HG02642 (cell line): ENCODE results near the gene PSMD13.

ENCODE experiments used
- ATAC-seq: cut with Tn5 transposase; IDR thresholded peaks from one replicate; pipeline ENCODE4 v1.9.1; 2021; ENCODE audit warnings: mild to moderate bottlenecking; ENCODE audit not compliant: unreplicated experiment, poor library complexity

Gene PSMD13

DNA sequence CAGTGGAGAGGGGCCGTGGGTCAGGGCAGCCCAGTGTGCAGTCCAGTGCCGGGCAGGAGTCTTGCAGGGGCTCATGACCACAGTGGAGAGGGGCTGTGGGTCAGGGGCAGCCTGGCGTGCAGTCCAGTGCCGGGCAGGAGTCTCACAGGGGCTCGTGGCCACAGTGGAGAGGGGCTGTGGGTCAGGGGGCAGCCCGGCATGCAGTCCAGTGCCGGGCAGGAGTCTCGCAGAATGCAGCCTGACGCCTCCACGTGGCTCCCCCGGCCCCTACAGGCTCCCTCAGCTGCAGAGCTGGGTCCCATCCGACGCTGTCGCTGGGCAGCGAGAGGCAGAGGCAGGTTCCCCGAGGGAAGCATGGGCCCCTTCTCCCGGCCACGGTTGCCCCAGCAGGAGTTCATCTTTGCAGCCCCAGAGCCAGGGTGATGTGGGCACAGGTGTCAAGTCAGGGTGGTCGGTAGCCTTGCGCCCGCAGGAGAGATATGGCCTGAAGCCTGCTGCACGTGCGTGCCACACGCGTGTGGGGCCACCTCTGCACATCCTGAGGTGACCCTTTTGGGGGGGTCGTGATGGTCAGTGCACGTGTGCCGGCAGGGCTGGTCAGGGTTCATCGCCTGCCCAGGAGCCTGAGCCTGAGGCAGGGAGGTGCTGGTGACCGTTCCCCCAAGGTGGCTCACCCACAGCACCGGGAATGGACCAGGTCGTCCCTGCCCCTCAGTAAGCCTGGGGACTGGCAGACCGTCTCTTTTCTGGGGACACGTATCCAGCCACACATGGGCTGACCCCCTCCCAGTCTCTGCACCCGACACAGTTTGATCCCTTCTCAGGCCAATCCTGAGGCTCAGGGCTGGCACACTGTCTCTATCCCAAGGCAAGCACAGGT lies 59.6 kb downstream of the PSMD13 start:
- ATAC-seq, result no peak

DNA sequence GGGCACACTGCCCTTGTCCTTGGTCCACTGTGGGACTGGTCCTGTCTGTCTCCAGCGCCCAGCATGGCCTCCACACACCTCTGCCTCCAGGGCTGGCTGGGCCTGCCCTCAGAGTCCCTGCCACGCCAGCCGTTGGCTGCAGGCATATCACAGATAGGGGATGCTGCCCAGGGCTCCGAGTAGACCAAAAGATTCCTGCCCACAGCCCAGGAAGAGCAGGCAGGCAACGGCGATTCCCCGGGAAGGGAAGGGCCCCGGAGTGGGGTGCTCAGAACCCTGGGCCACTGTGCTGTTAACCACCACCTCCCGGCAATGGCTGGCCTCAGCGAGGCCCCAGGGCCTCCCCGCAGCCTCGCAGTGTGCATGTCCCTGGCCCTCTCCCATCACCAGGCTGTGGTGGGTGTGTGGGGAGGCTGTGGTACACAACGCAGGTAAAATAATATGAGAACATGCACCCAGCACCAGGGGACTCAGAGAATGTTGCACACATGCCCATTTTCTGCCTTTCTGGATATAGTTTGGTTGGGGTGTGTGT lies 60.3 kb downstream of the PSMD13 start:
- ATAC-seq, result no peak

DNA sequence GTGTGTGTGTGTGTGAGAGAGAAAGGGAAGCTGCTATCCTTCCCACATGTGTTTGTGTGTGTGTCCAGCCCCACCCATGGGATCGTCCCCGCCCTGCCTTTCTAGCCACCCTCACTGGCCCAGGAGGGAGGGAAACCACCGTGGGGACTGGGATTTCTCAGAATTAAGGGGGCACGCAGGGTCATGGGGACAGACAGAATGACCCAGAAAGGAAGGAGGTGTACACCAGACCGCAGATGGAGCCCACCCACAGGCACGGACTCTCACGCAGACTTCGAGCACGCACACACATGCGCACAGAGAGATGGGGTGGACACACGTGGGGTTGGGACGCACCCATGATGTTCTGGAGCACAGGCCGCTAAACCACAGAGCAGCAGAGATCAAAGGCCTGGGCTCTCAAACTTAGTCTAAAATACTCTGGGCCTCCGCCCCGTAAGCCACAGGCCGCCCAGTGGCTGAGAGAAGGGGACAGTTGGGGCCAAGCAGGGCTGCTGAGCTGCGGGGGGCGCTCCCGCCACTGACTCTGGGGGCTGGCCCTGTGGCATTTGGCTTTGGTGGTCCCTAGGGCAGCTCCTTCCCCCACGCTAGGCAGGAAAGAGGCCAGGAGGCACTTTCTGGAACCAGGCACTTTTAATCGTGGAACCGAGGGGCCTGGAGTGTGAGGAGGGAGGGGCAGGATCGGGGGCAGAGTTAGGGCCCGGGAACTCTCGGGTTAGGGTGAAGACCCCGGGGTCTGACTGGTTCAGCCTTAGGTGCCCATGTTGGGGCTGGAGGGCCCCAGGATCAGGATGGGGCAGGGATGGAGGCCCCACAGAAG lies 61.0 kb downstream of the PSMD13 start:
- ATAC-seq, result no peak

DNA sequence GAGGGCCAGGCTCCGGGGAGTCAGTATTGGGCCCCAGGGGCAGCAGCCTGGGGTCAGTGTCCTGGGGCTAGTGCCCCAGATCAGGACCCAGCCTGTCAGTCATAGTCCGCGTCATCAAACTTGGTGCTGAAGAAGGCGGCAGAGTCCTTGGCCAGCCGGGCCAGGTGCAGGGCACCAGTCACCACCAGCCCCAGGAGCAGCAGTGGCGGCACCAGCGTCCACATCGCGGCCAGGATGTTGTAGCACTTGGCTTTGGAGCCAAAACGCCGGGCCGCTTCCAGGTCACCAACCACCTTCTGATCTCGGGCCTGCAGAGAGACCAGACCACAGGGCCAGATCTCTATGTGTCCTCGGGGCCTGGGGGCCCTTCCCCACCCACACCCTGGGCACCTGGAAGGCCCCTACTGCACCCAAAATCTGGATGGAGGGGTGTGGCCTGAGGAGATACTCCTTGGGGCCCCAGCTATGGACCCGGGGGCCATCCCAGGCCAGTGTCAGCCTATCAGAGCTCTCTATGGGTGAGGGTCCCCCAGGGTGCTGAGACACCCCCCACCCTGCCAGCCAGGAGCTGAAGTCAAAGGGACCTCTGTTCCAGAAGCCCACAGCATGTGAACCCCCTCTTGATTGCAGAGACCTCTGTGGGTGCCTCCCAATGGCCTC lies 61.8 kb downstream of the PSMD13 start:
- ATAC-seq, result no peak

DNA sequence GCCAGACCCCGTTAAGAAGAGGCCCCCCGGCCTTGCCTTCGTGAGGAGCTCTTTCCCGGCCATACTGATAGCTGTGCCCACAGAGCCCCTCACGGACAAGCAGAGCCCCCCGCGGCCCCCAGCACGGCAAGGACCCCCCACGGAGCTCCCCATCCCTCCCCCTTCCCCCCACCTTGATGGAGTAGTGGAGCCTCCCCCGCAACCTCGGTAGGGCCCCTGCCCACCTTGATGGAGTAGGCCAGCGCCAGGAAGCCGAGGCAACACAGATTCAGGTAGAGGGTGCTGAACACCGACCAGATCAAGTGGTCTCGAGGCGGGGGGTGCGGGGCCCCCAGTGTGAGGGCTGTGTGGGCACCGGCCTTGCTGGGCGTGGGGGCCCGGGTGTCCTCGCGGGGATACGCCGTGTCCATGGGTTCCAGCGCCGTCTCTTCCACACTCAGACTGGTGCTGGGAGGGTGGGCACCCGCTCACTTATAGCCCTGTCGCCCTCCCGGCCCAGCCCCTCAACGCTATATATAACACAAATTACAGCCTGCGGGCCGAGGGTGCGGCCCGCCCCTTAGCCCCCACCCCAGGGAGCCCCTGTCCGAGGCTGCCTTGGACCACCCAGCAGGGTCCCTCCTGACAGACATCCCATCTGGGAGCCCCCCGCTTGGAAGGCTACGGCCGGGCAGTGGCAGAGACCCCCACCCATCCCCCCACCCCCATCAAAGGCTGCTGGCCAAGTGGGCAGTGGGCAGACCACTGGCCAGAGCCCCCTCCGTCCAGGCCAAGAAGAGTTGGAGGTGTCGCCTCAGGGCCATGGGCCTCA lies 62.5 kb downstream of the PSMD13 start, which contains the start of gene IFITM5:
IFITM5 (minus strand) TSS at position 446 of the 811 bp plus-strand sequence; CDS start at position 410, 36 bp downstream.
- no peak for ATAC-seq

DNA sequence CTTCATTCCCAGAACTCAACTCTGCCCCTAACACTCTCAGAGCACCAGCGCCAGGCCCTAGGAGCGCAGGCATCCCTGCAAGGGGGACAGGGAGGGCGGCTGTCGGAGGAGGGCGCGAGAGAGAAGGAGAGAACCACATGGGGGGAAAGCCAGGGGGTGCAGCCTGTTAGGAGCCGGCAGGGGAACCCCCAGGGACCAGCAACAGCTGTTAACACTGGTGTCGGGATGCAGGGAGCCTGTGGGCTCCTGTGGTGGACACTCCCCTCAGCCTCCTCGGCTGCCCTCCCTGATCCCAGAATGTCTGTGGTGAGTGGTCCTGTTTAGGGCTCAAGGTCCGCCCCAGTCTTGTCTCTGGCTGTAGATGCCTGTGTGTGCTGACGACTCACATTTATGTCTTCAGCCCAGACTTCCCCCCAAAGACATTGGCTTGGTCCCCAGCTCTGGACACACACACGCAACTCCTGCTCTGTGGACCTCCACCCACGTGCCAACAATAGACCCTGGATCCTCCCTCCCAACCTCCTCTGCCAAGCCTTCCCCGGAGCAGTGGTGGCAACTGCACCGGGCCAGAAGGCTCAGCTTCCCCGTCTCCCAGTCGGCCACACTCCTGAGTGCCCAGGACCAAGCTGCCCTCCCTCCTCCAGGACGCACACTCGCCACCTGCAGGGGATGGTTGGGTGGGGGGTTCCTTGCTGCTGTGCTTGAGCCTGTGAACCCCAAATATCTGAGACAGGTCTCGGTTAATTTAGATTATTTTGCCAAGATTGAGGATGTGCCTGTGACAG lies 63.4 kb downstream of the PSMD13 start:
- no peak for ATAC-seq
